HG02571 (cell line): Measurements from ENCODE around the gene LRGUK.
"Not testable (repeated sequence)": the region's sequence is repeated elsewhere in the genome, so short reads cannot be mapped to it uniquely, and the experiment has no call there.

Experiments
- ATAC-seq: cut with Tn5 transposase; IDR thresholded peaks from one replicate; pipeline ENCODE4 v1.9.1; 2021; ENCODE audit warnings: mild to moderate bottlenecking, moderate library complexity; ENCODE audit not compliant: unreplicated experiment

Gene LRGUK

DNA sequence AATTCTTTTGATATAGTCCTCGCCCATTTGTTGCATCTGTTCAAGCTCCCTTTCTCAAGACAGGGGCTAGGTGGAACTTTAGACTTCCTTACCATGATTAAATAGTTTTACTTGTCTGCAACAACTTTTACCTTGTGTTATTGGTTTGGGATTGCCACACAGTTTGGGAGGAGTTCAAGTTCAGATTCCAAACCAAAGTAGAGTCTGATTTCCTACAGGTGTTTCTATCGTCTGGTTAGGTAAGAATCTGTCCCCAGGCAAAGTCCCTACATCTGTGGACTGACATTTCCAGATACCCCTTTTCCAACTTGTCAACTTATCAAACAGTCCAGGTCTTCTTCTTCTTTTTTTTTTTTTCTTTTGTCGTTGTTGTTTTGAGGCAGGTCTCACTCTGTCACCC, 93.1 kb downstream of the LRGUK start:
- ATAC-seq, result no peak

DNA sequence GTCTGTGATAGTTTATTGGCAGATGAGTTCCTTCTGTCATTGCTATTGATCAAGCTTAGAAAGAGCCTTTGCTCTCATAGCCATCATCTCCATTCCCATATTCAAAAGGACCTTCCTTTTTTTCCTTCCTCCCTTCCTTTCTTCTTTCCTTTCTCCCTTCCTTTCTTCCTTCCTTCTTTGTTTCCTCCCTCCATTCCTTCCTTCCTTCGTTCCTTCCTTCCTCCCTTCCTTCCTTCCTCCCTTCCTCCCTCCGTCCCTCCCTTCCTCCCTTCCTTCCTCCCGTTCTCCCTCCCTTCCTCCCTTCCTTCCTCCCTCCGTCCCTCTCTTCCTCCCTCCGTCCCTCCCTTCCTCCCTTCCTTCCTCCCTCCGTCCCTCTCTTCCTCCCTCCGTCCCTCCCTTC, 104.2 kb downstream of the LRGUK start:
- not testable (repeated sequence) for ATAC-seq

DNA sequence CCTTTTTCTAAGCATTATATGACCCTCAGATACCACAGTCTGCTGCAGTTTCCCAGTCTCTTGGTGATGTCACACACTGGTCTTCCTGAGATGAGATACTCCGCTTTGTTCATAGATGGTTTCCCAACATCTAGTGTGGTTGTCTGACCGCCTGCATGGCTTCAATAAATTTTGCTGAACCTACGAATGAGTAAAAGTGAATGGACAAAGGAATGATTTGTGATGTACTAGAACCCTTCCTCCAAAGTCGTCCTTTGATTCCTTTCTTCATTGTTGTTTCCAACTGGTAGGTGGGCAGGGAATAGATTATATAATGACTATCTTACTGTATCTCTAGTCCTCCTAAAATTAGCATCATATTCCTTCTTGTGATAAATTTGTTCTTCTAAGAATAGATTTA, 107.1 kb downstream of the LRGUK start:
- no peak for ATAC-seq

DNA sequence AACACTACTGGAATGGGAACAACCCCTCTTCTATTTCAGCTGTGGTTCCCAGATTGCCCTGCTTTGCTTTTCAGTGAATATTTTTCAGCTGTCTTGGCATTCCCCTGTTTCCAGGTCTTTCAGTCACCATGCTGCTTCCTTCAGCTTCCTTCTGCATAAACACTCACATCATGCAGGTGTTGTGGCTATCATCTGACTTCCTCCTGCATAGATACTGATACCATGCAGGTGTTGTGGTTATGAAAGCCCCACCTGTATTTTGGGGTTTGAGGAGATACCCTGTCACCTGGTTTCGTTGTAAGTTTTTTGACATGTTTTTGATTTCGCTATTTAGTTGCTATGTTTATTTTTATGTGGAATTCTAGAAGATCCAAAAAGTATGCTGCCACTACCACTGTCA, 118.1 kb downstream of the LRGUK start:
- ATAC-seq, result no peak

DNA sequence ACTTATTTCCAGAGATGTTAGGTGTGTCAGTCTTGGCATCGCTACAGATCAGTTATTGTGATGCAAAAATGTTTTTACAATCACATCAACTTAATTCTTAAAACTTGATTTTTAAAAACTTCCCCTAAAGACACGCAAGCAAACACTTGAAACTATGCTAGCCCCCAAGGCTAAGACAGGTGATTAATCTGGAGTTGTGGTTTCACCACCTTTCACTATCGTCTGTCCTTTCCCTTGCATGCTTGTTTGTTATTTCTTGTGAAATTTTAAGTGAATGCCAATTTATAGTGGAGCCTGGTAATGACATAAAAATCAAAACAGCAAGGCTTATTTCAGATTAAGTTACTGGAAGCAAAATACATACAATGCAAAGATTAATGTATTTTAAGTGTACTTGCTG, 119.2 kb downstream of the LRGUK start:
- ATAC-seq, result no peak

DNA sequence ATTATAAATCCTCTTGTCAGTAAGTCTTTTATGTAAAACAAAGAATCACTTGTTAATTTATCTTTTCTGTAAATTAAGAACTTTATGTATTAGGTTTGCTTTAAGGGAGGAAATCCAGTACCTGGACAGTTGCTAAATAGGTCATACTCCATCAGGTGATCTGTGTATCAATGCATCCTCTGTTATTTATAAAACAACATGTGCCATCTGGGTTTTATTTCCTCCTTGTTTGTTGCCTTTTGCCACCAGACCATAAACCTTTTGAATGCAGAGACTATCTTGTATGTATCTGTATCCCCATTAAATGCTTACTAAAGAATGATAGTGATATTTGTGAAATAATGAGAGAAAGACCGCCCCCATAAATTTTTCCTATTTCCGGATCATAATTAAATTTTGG, 119.6 kb downstream of the LRGUK start:
- ATAC-seq, result no peak

DNA sequence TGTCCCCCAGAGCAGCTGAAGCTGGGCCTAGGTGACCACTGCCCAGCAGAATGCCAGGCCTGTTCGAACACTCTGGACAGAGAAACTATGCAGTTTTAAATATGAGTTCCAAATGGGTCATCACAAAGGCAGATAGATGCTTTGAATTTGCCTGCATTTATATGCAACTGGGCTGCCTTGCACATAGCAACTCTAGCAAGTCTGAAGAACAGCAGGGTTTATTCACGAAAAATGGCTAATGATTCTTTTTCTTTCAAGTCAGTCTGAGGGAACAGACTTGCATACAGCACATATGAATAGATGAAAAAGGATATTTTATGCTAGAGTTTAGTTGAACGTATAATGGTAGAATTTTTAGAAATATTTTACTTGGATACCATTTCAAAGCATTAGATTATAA, 121.1 kb downstream of the LRGUK start:
- ATAC-seq, result no peak

DNA sequence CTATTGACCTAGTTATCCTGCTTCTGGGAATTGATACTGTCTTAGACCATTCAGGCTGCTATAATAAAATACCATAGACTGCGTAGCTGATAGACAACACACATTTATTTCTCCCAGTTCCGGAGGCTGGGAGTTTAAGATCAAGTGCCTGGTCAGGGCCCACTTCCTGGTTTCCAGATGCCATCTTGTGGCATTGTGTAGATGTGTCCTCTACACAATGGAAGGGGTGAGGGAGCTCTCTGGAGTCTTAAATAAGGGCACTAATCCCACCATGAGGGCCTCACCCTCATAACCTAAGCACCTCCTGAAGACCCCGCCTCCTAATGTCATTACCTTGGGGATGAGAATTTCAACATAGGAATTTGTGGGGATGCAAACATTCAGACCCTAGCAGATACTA, 127.2 kb downstream of the LRGUK start:
- ATAC-seq, result no peak

DNA sequence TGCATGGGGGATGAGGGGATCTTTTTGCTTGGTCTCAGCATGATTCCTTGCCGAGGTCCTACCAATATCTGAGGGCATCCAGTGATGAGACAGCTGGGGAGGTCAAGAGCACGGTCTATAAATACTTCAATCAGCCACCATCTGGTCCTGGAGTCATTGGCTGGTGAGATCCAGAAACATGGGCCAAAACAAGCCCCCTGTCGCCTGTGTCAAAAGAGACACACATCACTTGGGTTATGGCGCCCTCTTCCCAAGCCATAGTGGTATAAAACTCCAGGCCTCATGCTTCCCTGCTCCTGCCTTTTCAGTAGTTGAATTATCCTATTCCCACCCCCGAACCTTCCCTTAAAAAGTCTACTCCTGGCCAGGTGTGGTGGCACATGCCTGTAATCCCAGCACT, 128.7 kb downstream of the LRGUK start:
- ATAC-seq, result no peak

DNA sequence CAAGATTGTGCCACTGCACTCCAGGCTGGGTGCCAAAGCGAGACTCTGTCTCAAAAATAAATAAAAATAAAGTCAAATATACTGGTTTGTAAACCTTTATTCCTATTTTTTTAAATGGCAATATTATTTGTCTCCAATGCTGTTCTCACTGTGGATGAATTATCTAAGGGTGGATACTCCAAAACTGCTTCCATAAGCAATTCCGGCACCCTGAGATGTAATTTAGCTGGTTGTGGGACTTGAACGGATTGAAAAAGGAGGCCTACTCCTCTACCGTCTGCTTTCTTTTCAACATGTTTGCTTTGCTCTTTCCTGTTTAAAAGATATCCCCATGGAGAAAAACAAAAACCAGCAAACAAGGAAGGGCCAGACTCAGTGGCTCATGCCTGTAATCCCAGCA, 135.2 kb downstream of the LRGUK start:
- ATAC-seq, result no peak

DNA sequence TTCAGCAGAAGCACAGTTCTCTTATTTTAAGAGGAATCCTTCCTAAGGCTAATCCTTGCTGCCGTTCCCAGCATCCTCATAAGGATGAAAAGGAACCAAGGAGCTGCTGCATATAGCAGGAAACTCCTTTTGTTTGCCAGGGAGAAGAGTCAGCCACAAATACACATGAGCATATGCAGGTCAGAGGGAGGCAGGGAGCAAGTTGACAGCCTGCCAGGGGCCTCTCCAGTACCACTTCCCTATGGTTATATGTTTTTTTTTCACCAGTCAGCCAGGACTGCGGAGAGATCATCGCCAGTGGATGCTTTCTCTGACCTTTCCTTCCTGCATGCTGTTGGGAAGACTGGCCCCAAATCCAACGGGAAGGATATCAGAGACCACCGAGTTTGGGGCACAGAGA, 149.8 kb downstream of the LRGUK start:
- no peak for ATAC-seq

DNA sequence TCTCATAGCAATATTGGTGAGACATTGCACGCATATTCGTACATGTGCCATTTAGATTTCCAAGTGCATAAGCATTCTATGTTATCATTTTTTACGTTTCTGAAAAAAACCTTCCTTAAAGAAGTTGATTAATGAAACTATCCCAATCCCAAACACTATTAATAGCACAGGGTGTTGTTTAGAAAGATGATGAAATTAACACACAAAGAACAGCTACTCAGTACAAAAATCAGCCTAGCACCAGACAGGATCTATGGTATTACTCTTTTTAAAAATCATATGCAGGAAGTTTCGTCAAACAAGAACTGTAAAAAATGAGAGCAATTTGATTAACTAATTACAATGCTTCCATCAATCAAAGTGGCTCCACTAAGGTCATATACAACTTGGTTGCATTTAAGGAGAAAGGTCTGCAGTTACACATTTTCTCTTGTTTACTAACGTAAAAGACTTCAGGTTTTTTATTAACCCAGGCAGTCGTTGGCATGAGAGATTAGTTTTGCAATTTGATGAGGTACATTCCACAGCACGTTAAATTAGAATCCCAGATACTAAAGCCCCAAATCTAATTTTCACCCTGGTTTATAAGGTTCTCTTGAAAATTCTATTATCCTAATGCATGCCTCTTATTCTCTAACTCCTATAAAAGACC, 151.5 kb downstream of the LRGUK start:
- no peak for ATAC-seq

DNA sequence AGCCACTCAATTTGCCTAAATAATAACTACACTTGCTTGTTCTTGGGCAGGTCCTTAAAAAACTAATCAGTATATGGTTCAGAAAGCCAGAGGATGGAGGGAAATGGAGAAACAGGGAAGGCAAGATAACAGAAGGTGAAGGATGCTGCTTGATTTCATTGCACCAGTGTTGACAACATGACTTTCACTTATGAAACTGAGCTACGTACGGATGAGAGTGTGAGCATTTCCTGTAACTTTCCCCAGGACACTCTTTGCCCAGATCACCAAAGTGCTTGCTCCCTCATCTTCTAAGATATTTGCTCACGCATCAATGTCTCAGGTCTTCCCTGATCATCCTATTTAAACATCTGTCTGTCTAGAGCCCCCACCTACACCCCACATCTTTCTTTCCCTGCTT, 152.2 kb downstream of the LRGUK start:
- ATAC-seq, result no peak

DNA sequence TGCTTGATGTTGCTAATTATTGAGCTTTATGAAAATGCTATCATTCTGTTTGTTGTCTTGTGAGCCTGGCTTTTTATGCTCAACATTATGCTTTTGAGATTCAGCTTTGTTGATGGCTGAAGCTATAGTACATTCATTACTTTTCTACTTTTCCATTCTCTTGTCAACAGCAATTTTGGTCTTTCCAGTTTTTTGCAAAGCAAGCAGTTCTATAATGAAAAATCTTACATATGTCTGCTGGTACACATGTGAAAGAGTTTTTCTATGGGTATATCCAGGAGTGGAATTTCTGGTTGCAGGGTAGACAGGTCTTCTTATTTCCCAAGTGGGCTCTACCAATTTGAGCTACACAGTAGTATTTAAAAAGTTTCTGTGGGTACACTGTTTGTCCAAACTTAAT, 152.8 kb downstream of the LRGUK start:
- no peak for ATAC-seq

DNA sequence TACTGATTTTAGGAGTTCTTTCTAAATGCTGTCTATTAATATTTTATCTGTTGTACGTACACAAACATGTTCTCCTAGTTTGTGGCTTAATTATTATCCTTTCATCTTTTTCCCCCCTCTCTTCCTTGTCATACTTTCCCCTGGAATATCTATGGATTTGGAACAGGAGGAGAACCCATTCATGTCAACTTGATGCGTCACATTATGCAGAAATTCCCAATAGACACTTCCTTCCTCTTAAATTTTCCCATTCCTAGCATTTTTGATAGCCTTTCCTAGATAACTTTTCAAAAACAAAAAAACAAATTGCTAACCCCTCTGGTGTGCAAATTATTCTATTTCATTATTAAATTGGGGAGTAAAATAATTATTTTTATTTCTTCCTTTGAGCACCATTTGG, 153.4 kb downstream of the LRGUK start:
- no peak for ATAC-seq

DNA sequence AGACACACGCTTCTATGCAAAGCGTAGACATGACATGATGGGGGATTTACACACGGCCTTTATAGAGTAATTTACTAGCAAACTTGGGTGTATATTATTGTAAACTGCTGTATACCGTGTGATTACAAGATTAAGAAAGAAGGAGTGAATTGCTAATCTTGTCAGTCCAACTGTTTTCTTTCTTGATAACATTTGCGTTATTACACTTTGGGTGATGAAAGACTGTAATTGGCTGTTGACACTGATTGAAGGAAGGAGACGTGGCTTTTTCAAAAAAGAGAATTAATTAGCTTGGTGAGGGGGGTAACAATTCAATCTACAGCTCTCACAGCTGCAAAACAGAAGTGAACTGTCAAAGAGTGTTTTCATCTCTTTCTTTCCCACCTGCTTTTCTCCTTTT, 156.9 kb downstream of the LRGUK start:
- no peak for ATAC-seq

DNA sequence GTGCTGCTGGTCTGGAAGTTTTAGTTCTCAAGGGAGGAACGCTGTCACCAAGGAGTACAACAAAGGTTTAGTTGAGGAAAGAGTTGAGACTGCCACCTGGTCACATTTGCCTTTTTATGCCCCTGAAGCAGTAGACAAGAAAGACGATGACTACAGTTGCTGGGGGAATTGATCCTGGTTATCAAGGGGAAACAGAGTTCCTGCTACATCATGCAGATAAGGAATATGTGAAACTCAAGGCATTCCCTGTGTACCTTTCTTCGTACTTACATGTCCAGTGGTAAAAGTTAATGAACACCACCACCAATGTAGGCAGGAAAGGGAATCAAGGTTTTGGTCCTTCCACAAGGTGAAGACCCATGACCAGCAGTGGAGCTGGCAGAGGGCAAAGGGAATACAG, 157.8 kb downstream of the LRGUK start:
- no peak for ATAC-seq

DNA sequence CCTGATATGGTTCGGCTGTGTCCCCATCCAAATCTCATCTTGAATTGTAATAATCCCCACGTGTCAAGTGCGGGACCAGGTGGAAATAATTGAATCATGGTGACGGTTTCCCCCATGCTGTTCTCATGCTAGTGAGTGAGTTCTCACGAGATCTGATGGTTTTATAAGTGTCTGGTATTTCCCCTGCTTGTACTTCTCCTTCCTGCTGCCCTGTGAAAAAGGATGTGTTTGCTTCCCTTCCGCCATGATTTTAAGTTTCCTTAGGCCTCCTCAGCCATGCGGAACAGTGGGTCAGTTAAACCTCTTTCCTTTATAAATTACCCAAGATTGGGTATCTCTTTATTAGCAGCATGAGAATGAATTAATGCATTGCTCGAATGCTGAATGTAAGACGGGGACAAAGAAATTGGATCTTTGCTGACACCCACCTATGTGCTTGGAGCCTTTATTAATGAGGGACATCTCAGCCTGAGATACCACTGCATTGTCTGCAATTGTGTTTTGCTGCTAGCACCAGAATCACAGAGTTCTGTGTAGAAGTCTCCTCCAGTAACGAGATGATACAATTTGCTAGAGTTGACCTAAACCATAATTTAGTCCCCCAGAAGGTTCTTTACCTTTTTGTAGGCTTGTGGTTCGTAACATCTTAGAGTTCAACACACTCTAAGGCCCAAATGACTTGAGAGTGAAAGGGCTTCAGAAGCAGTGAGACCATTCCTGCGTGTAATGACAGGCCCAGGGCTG, 160.9 kb downstream of the LRGUK start:
- no peak for ATAC-seq

DNA sequence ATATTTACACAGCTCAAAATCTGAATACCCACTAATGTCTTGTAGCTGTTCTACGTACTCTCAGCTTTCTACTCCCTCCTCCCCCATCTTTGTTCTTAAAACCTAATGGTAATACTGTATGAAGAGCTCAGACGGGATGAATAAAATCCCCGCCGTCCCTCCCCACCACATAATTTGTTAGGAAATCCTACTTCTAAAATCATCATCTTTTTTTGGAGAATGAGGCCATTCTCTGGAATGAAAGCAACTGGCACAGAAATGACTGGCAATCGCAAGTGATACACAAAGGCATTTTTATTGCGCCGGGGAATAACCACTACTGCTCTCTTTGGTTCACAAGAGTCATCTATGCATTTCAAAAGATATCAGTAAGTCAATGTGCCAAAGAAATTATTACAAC, 162.3 kb downstream of the LRGUK start:
- no peak for ATAC-seq

DNA sequence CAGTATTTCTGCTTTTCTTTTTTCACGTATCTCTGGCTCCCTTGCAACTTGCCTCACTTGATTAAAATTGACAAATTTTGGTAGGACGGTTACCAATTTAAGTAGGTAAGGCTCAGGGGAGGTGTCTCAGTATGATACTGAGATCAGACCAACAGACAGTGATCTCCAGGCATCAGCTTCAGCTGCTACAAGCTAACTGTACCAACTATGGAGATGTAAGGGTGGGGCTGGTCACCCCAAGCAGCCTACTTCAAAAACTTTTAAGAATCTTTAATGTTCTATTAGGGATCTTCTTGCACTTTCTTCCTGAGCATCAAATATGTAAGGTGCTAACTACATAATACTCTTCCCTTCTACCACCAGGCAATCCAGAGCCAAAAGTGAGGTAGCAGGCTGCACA, 162.7 kb downstream of the LRGUK start:
- ATAC-seq, result no peak

DNA sequence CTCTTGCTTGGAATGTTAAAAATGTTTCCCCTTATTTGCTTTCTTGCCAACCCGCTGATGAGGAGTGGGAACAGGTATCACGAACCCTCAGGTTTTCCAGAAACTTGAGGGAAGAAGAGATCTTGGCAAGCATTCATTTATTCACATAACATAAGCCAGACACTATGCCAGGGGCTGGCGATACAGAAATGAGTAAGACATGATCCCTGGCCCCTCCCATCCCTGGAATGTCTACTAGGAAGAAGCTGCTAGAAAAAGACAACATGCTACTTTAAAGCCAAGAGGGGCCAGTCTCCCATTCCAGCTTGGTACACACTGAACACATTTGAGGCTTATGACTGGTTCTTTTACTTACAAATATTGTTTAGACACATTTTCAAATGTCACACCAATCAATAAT, 163.1 kb downstream of the LRGUK start:
- ATAC-seq, result no peak

DNA sequence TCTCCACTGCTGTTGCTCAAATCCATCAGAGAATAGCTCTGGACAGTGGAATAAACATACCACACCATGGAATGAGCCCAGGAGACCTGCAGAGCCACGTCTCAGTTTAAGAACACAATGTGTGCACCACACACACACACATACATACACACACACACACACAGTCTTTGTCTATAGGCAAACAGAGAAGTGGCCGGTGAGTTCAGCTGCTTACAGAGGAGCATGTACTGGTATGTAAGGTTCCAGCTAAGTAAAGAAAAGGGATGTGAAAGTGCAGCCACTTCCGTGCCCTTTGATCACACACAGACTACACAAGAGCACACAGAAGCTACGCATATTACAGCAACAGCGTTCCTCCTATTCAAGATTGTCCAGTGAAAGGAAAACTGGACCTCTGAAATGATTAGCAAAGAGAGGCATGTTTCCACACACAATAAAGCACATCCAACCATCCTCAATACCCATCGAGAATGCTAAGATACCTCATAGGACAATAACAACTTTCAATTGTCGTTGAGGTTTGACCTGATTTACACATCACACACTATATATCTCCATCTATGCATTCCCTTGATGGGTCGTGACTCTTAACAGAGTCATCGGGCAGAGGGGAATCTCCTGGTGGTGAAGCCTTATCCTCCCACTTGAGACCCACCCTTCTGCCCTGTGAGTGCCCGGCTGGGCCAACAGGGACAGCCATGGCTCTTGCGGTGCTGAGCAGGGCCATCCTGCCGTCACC, 166.0 kb downstream of the LRGUK start:
- peak; percentile 99 for ATAC-seq
